Parathyroid adenoma (tissue), 2 donors: ENCODE results near the gene NOTCH1.

Experiments used
- H2AFZ ChIP-seq: fragments of 300-600 bp; sonication (generic); one replicate; pipeline ENCODE4 v1.7.0; 2017; ENCODE audit warnings: antibody characterized with exemption, mild to moderate bottlenecking
- H3K27ac ChIP-seq: fragments of 300-600 bp; sonication (generic); one replicate; pipeline ENCODE4 v1.7.0; 2017
- H3K27me3 ChIP-seq: fragments of 300-600 bp; sonication (generic); one replicate; pipeline ENCODE4 v1.7.0; 2017; ENCODE audit warnings: low read length; ENCODE audit not compliant: control insufficient read depth, insufficient read depth
- H3K36me3 ChIP-seq: fragments of 300-600 bp; sonication (generic); one replicate; pipeline ENCODE4 v1.7.0; 2017; ENCODE audit warnings: low read length; ENCODE audit not compliant: control insufficient read depth, insufficient read depth
- H3K4me1 ChIP-seq: fragments of 300-600 bp; sonication (generic); one replicate; pipeline ENCODE4 v1.7.0; 2017; ENCODE audit warnings: control low read depth
- H3K4me2 ChIP-seq: fragments of 300-600 bp; sonication (generic); one replicate; pipeline ENCODE4 v1.7.0; 2017; ENCODE audit warnings: low read length
- H3K4me3 ChIP-seq: fragments of 300-600 bp; sonication (generic); one replicate; pipeline ENCODE4 v1.7.0; 2017; ENCODE audit warnings: low read depth, low read length
- H3K79me2 ChIP-seq: fragments of 300-600 bp; sonication (generic); one replicate; pipeline ENCODE4 v1.7.0; 2017; ENCODE audit warnings: control low read depth
- H3K9ac ChIP-seq: fragments of 300-600 bp; sonication (generic); one replicate; pipeline ENCODE4 v1.7.0; 2017; ENCODE audit warnings: mild to moderate bottlenecking
- H3K9me3 ChIP-seq: fragments of 300-600 bp; sonication (generic); one replicate; pipeline ENCODE4 v1.7.0; 2017; ENCODE audit warnings: low read length; ENCODE audit not compliant: control insufficient read depth
- TF ChIP-seq, protein P1 (sequence below): fragments of 300-600 bp; sonication (generic); IDR thresholded peaks from one replicate; pipeline ENCODE4 v1.7.0; 2017; ENCODE audit warnings: antibody characterized with exemption, mild to moderate bottlenecking
- donor health status: primary hyperparathyroidism.

NOTCH1 gene

GRCh38 chr9:136545965-136546696 lies at the start of gene NOTCH1:
TSS of gene NOTCH1 (minus strand) at chr9:136546048. CDS start at chr9:136545786, 262 bp downstream.
- Histone ChIP-seq H3K36me3 (no peaks in the 10 kb centered on the region), H3K27me3 (no peaks in the 10 kb centered on the region), H3K79me2 (no peaks in the 10 kb centered on the region), H3K4me3 (peak within 1 kb of the TSS; percentile 66), H3K4me1 (peaks cover 2% of the 10 kb centered on the region), H3K4me2 (peak within 1 kb of the TSS; percentile 98), H3K9ac (no peak within 1 kb of the TSS), H3K27ac (peak within 1 kb of the TSS; percentile 84), H2AFZ (peak within 1 kb of the TSS; percentile 84), H3K9me3 (no peaks in the 10 kb centered on the region)
- TF ChIP-seq, protein P1, sequence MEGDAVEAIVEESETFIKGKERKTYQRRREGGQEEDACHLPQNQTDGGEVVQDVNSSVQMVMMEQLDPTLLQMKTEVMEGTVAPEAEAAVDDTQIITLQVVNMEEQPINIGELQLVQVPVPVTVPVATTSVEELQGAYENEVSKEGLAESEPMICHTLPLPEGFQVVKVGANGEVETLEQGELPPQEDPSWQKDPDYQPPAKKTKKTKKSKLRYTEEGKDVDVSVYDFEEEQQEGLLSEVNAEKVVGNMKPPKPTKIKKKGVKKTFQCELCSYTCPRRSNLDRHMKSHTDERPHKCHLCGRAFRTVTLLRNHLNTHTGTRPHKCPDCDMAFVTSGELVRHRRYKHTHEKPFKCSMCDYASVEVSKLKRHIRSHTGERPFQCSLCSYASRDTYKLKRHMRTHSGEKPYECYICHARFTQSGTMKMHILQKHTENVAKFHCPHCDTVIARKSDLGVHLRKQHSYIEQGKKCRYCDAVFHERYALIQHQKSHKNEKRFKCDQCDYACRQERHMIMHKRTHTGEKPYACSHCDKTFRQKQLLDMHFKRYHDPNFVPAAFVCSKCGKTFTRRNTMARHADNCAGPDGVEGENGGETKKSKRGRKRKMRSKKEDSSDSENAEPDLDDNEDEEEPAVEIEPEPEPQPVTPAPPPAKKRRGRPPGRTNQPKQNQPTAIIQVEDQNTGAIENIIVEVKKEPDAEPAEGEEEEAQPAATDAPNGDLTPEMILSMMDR = no peak

DNA sequence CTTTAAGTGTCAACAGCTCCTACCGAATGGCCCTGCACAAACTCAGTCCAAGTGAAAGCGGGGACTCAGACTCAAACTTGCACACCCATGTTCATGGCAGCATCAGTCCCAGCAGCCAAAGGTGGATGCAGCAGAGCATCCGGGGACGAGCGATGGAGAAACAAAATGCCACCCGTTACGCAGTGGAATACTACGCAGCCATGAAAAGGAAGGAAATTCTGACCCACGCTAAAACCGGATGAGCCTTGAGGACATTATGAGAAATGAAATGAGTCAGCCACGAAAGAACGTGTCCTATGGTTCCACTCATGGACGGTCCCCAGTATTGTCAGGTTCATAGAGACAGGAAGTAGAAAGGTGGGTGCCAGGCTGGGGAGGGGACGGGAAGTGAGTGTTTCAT lies 48.6 kb upstream of the NOTCH1 start:
- Histone ChIP-seq H3K27ac (no peak overlapping the region), H3K9me3 (no peaks in the 10 kb centered on the region), H3K4me2 (no peak overlapping the region), H3K27me3 (no peaks in the 10 kb centered on the region), H3K4me1 (peaks cover 8% of the 10 kb centered on the region), H3K4me3 (no peak overlapping the region), H3K79me2 (no peaks in the 10 kb centered on the region), H3K36me3 (no peaks in the 10 kb centered on the region), H2AFZ (no peak overlapping the region), H3K9ac (no peak overlapping the region)
- TF ChIP-seq, protein P1 = no peak

GRCh38 chr9:136593581-136593980 lies 47.7 kb upstream of the NOTCH1 start:
- Histone ChIP-seq H3K36me3 (no peaks in the 10 kb centered on the region), H3K4me2 (no peak overlapping the region), H3K9me3 (no peaks in the 10 kb centered on the region), H2AFZ (no peak overlapping the region), H3K4me1 (peaks cover 8% of the 10 kb centered on the region), H3K27me3 (no peaks in the 10 kb centered on the region), H3K4me3 (no peak overlapping the region), H3K79me2 (no peaks in the 10 kb centered on the region), H3K9ac (no peak overlapping the region), H3K27ac (no peak overlapping the region)
- TF ChIP-seq, protein P1 = no peak

GRCh38 chr9:136592666-136593065 lies 46.8 kb upstream of the NOTCH1 start:
- Histone ChIP-seq H3K4me3 (no peak overlapping the region), H3K27me3 (no peaks in the 10 kb centered on the region), H2AFZ (peak overlapping the region; percentile 62), H3K9ac (no peak overlapping the region), H3K4me1 (peaks cover 8% of the 10 kb centered on the region), H3K79me2 (no peaks in the 10 kb centered on the region), H3K4me2 (no peak overlapping the region), H3K9me3 (no peaks in the 10 kb centered on the region), H3K36me3 (no peaks in the 10 kb centered on the region), H3K27ac (peak overlapping the region; percentile 42)
- TF ChIP-seq, protein P1 = no peak
